Activated gamma-delta T cell treated with Interleukin-2 at 50 U/mL for 16 hours (primary cell): ENCODE data around the gene KLK11.
"Not testable (repeated sequence)": the region's sequence is repeated elsewhere in the genome, so short reads cannot be mapped to it uniquely, and the experiment has no call there.

Source experiments
- DNase-seq: peaks from one replicate; pipeline ENCODE4 v3.0.0-alpha.2; 2020

The KLK11 gene

GRCh38 chr19:51002542-51003311 lies 23.7 kb downstream of the KLK11 start:
- no peak for DNase-seq

DNA sequence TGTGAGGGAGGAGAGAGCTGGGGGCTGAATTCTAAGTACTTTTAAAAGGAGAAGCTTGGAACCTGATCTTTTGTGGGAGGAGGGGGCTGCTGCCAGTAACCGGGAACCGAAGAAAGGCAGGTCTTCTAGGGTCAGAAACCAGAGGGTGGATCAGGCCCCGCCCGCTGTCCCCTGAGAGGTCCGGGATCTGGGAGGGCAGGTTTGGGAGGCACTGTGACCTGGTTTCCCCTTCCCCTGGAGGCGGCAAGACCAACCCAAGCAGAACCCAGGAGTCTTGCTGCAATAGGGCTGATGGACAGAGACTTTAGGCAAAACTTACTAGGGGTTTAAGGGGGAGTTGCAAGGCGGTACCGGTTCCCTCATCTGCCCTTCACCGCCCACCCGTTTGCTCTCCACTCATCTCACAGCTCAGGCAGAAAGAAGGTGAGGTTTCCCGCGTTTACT lies 24.3 kb downstream of the KLK11 start:
- DNase-seq, result no peak

GRCh38 chr19:51001515-51001914 lies 24.9 kb downstream of the KLK11 start, which contains the start of gene KLK8:
TSS of gene KLK8 (minus strand) at chr19:51001604. CDS start at chr19:51001167, 437 bp downstream.
- DNase-seq, result no peak

GRCh38 chr19:51000981-51001380 lies 25.4 kb downstream of the KLK11 start:
- no peak for DNase-seq

- DNase-seq, result no peak
Measured at GRCh38 chr19:51000426-51000825, 26.0 kb downstream of the KLK11 start.

DNA sequence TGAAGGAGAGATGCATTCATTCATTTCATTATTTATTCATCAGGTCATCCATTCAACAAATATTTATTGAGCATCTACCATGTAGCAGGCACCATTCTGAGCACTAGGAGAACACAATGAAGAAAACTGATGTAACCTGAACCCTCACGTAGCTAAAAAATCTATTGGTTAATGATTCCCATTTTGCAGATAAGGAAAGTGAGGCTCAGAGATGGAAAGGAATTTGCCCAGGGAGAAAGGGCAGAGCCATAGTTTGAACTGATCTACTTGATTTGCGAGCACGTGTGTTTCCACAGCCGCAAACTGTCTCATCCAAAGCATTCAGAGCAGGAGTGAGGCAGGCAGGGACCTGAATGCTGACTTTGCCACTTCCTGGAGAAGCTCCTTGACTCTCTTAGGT lies 27.7 kb downstream of the KLK11 start:
- no peak for DNase-seq

DNA sequence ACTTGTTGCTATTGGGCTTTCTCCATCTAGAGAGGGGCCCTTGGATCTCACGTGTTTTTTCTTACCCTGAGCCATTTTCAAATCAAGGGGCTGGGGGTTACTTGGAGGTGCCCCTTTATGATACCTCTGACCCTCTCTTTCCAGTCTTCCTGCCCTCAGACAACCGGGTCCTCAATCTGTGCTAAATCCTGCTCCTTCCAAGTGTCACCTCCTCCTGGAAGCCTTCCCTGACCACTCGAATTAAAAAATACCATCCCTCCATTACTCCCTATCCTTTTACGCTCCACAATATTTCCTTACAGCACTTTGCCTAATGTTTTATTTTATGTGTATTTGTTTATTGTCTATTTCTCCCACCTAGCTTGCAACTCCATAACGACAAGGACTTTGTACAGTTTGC lies 28.4 kb downstream of the KLK11 start:
- DNase-seq, result no peak

- DNase-seq, result no peak
Measured at GRCh38 chr19:50994129-50994528, 32.3 kb downstream of the KLK11 start.

GRCh38 chr19:50992666-50993035 lies 33.8 kb downstream of the KLK11 start:
- no peak for DNase-seq

GRCh38 chr19:50984416-50984815 lies 42.0 kb downstream of the KLK11 start:
- DNase-seq, result not testable (repeated sequence)

DNA sequence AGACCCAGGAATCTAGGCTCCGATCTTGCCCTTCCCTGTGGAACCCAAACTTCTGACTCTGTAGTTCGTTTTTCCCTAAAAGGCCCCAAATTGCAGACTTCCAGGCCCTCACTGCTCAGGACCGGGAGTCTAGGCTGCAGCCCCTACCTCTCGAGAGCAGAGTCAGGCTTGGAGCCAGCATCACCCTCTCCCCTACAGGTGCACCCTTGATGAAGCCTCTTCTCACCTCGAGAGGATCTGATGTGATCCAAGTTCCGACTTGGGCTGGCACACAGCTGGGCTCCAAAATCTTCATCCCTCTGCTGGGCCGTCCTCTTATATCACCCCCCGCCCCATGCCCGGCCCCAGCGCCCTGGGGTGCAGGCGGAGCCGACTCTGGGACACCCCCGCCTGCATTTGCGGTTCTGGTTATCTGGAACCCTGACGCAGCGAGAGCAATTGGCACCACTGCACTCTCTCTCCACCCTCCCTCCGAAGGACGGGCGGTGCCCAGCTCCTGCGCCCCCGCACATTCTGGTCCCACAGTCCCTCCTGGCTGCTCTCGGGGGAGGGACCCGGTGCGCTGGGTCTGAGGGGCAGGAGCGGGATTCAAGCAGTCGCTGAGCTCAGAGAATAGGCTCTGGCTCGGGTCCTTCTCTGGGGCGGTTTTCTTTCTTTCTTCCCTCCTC lies 42.7 kb downstream of the KLK11 start, which contains the start of gene KLK7:
Gene KLK7, minus strand, starts transcription at position 293 of the 668 bp plus-strand sequence. CDS start 1,518 bp downstream, outside the sequence.
- DNase-seq, result no peak

GRCh38 chr19:50982186-50982585 lies 44.2 kb downstream of the KLK11 start:
- no peak for DNase-seq

DNA sequence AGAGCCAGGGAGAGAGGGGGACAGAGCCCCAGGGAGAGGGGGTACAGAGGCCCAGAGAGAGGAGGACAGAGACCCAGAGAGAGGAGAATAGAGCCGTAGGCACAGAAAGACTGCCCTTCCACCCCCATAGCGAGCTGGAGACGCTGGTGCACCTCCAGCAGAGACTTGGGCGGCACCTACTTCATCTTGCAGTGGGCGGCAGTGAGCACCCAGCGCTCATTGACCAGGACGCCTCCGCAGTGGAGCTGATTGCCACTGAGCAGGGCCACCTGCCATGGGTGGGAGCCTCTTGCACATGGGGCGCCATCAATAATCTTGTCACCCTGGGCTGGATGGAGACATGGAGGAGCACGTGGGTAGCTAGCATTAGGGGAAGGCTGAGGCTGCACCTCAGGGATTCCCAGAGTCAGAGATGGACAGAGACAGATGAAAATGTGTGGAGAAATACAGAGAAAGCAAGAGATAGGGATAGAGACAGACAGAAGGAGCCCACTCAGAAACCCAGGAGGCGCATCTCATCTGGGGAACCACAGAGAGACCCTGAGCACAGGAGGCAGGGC lies 44.7 kb downstream of the KLK11 start:
- DNase-seq, result no peak

- DNase-seq, result no peak
Measured at GRCh38 chr19:50980208-50980607, 46.2 kb downstream of the KLK11 start.

GRCh38 chr19:50979758-50980157 lies 46.7 kb downstream of the KLK11 start:
- DNase-seq, result no peak

DNA sequence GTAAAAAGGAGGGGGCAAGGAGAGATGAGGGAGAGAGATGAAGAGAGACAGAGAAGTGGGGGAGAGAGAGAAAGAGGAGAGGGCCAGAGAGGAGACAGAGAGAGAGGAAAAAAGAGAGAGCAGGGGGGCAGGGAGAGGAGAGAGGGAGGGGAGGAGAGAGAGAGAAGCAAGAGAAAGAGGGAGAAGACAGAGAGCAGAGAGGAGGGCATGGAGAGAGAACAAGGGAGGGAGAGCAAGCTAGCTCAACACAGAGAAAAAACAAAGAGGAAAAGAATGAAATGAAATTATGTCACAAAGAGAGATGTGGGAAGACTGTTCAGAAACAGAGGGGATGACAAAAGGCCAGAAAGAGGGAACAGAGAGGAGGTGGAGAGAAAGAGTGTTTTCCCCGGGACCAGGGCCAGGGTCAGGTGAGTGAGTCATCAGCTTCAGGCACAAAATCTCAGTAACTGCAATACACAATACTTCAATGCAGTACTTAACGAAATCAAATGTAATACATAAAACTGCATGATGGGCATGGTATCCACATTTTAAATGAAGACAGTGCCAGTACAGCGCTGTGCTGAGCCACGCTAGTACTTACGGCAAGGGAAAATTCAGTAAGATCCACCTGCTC lies 47.5 kb downstream of the KLK11 start:
- DNase-seq, result no peak

DNA sequence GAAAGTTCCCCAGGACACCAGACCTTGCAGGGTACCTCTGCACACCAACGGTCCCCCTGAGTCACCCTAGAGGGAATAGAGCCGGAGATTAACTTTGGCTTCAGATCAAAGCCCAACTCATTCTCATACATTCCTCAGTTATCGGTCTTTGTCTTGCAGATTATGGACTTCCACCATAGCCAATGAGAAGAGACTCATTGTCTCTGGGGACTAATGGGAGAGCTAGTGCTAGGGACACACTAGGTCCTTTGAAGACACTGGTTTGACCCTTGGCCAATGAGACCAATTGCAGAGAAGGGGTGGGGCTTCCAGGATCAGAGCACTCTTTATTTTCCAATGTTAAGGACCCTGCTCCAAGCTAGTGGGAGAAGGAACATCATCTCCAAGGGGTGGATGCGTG lies 48.8 kb downstream of the KLK11 start:
- no peak for DNase-seq

DNA sequence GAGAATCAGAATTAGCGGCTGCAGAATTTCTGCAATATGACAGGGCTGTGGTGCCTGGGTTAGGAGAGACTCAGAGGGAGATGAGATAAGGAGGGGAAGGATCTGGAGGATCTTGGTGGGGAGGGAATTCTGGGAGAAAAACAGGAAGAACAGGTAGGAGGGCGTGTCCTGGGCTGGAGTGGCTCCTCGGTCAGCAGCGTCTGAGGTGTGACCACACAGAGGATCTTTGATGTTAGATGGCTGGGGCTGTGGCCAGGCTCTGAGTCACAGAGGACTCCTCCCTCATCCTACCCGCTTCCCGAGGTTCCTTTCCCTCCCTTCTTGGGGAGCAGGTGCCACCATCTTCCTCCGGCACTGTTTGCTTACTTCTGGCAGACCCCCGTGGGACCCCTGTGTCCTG lies 50.6 kb downstream of the KLK11 start:
- DNase-seq, result no peak

DNA sequence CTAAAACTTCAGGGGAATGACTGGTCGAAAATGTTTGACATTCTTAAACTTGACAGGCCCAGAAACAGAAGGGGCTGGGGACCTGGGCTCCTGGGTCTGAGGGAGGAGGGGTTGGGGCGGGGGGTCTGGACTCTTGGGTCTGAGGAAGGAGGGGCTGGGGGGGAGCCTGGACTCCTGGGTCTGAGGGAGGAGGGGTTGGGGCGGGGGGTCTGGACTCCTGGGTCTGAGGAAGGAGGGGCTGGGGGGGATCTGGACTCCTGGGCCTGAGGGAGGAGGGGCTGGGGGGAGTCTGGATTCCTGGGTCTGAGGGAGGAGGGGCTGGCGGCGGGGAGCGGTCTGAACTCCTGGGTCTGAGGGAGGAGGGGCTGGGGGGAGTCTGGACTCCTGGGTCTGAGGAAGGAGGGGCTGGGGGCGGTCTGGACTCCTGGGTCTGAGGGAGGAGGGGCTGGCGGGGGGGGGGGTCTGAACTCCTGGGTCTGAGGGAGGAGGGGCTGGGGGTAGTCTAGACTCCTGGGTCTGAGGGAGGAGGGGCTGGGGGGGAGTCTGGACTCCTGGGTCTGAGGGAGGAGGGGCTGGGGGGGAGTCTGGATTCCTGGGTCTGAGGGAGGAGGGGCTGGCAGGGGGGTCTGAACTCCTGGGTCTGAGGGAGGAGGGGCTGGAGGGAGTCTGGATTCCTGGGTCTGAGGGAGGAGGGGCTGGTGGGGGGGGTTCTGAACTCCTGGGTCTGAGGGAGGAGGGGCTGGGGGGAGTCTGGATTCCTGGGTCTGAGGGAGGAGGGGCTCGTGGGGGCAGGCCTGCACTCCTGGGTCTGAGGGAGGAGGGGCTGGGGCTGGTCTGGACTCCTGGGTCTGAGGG lies 51.5 kb downstream of the KLK11 start:
- no peak for DNase-seq

- DNase-seq, result no peak
Measured at GRCh38 chr19:50972795-50973376, 53.5 kb downstream of the KLK11 start.
